PFSK-1 (cell line): ENCODE data around the gene ITCH.

ENCODE experiments used
- FOXP2 ChIP-seq: optimal IDR thresholded peaks from 2 replicates; pipeline ENCODE3; 2011; ENCODE audit warnings: borderline replicate concordance, control low read depth, inconsistent platforms; ENCODE audit not compliant: insufficient read depth; ENCODE audit errors: extremely low read length, extremely low read depth
- POLR2AphosphoS5 ChIP-seq: IDR thresholded peaks from 2 replicates; pipeline ENCODE4 v1.6.1; 2012; ENCODE audit warnings: low read depth, mild to moderate bottlenecking, control low read depth, low read length, moderate library complexity
- REST ChIP-seq, 2 experiments: IDR thresholded peaks; 2 replicates each; pipeline versions ENCODE4 v1.6.1 to v1.8.0; 2011 to 2012; ENCODE audit warnings: low read depth in 2 of 2, low read length in 2 of 2, control low read depth in 1 of 2, inconsistent platforms in 1 of 2, mild to moderate bottlenecking in 1 of 2, moderate library complexity in 1 of 2; ENCODE audit not compliant: insufficient read depth in 1 of 2
- SIN3A ChIP-seq: IDR thresholded peaks from 2 replicates; pipeline ENCODE4 v1.6.1; 2012; ENCODE audit warnings: mild to moderate bottlenecking, low read length, moderate library complexity, borderline replicate concordance; ENCODE audit not compliant: insufficient read depth
- TAF1 ChIP-seq: IDR thresholded peaks from 2 replicates; pipeline ENCODE4 v1.6.1; 2012; ENCODE audit warnings: low read length, control low read depth, borderline replicate concordance; ENCODE audit not compliant: insufficient read depth

Gene ITCH

DNA sequence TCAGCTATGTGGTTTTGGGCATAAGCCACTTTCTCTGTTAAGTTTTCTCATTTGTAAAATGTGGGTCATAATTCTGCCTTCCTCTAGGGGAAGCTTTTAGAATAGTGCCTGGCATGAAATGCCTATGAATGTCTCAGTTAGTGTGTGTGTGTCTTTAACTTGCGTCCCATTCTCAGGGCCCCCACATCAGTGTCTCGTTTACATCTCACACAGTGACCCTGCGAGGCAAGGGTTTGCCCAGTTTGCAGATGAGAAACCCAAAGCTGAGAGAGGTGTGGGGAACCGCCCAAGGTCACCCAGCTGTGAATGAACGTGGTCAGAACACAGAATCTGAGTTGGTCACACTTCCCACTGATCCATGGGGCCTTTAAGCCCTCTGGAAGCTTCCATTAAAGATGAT lies 167.3 kb downstream of the ITCH start:
- TF ChIP-seq POLR2AphosphoS5 (no peak), REST (IDR thresholded peaks at IDR 0.05; ENCODE audit: insufficient read depth in 1 of 2, low read depth in 2 of 2, low read length in 2 of 2) (no peak), FOXP2 (no peak), SIN3A (no peak), TAF1 (no peak)

DNA sequence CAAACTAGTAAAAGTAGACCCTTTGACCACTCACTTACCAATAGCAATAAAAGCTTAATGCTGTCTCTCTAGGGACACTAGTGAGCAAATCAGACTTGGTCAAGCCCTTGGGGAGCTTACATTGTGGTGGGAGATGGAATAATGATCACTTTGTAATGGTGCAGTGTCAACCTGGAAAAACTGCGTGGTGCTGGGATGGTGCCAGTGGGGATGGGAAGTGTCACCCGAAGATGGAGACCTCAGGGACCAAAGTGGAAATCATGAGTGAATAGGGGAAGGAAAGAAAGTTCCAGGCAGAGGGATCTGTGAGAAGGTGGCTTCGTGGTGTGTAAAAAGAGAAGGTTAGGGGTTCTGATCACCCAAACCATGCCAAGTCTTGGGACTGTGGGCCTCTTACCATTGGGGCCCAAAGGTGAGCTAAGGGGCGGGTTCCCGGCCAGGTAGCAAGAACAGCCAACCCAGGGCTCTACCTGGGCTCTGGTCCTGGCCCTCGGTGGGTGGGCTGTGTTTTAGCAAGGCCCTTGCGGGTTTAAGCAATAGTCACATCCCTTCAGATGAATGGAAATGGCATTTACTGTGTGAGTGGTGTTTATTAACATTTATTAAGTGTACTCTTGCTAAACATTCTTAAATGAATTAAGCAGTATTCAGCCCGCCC lies 168.7 kb downstream of the ITCH start:
- TF ChIP-seq TAF1 (no peak), REST (IDR thresholded peaks at IDR 0.05; ENCODE audit: insufficient read depth in 1 of 2, low read depth in 2 of 2, low read length in 2 of 2) (no peak), POLR2AphosphoS5 (no peak), FOXP2 (no peak), SIN3A (no peak)

- TF ChIP-seq POLR2AphosphoS5 (no peak), TAF1 (no peak), SIN3A (no peak), REST (IDR thresholded peaks at IDR 0.05; ENCODE audit: insufficient read depth in 1 of 2, low read depth in 2 of 2, low read length in 2 of 2) (no peak), FOXP2 (no peak)
Measured at GRCh38 chr20:34532320-34532719, 169.2 kb downstream of the ITCH start.

GRCh38 chr20:34532756-34533155 lies 169.7 kb downstream of the ITCH start:
- TF ChIP-seq FOXP2 (no peak), TAF1 (no peak), REST (IDR thresholded peaks at IDR 0.05; ENCODE audit: insufficient read depth in 1 of 2, low read depth in 2 of 2, low read length in 2 of 2) (no peak), SIN3A (no peak), POLR2AphosphoS5 (no peak)
